ENCODE results near the gene ARL2.

The ARL2 gene

GRCh38 chr11:65008016-65008415 is 5.9 kb upstream of the ARL2 start:
- DNase-seq (ENCODE audit: low spot score): no peak
- no peak for ATAC-seq (ENCODE audit: low read depth)
- H3K27me3 ChIP-seq (ENCODE audit: insufficient read depth, poor library complexity, severe bottlenecking): no peaks in the 10 kb centered on the region
- H3K4me1 ChIP-seq (ENCODE audit: insufficient read depth, poor library complexity, severe bottlenecking): peaks cover 16% of the 10 kb centered on the region
- no peak overlapping the region for H3K4me3 ChIP-seq (ENCODE audit: severe bottlenecking)
- no peaks in the 10 kb centered on the region for H3K9me3 ChIP-seq (ENCODE audit: severe bottlenecking)
- no peaks in the 10 kb centered on the region for H3K36me3 ChIP-seq (ENCODE audit: low read depth)
- TF ChIP-seq CTCF (IDR thresholded peaks at IDR 0.05; ENCODE audit: poor library complexity, severe bottlenecking): peak; percentile 23
- peak overlapping the region; percentile 95 for H3K27ac ChIP-seq (ENCODE audit: poor library complexity, severe bottlenecking)

GRCh38 chr11:65008873-65009272 is 5.1 kb upstream of the ARL2 start:
- TF ChIP-seq CTCF (IDR thresholded peaks at IDR 0.05; ENCODE audit: poor library complexity, severe bottlenecking): no peak
- Histone ChIP-seq H3K27me3 (ENCODE audit: insufficient read depth, poor library complexity, severe bottlenecking) (no peaks in the 10 kb centered on the region), H3K4me3 (ENCODE audit: severe bottlenecking) (no peak overlapping the region), H3K27ac (ENCODE audit: poor library complexity, severe bottlenecking) (peak overlapping the region; percentile 95), H3K9me3 (ENCODE audit: severe bottlenecking) (no peaks in the 10 kb centered on the region), H3K36me3 (ENCODE audit: low read depth) (no peaks in the 10 kb centered on the region), H3K4me1 (ENCODE audit: insufficient read depth, poor library complexity, severe bottlenecking) (peaks cover 16% of the 10 kb centered on the region)
- ATAC-seq (ENCODE audit: low read depth) (no peak), DNase-seq (ENCODE audit: low spot score) (no peak)

- ATAC-seq (ENCODE audit: low read depth) (peak; percentile 78), DNase-seq (ENCODE audit: low spot score) (no peak)
- TF ChIP-seq CTCF (IDR thresholded peaks at IDR 0.05; ENCODE audit: poor library complexity, severe bottlenecking): no peak
- H3K27ac ChIP-seq (ENCODE audit: poor library complexity, severe bottlenecking): peak overlapping the region; percentile 88
- H3K4me3 ChIP-seq (ENCODE audit: severe bottlenecking): peak overlapping the region; percentile 80
- H3K36me3 ChIP-seq (ENCODE audit: low read depth): peaks cover 8% of the 10 kb centered on the region
- no peaks in the 10 kb centered on the region for H3K27me3 ChIP-seq (ENCODE audit: insufficient read depth, poor library complexity, severe bottlenecking)
- H3K4me1 ChIP-seq (ENCODE audit: insufficient read depth, poor library complexity, severe bottlenecking): peaks cover 5% of the 10 kb centered on the region
- no peaks in the 10 kb centered on the region for H3K9me3 ChIP-seq (ENCODE audit: severe bottlenecking)
Observed at GRCh38 chr11:65013130-65013887, 651 bp upstream of the ARL2 start.

GRCh38 chr11:65014726-65015227 is 817 bp downstream of the ARL2 start:
- Histone ChIP-seq H3K27ac (ENCODE audit: poor library complexity, severe bottlenecking) (peak overlapping the region; percentile 88), H3K4me3 (ENCODE audit: severe bottlenecking) (peak overlapping the region; percentile 80), H3K27me3 (ENCODE audit: insufficient read depth, poor library complexity, severe bottlenecking) (no peaks in the 10 kb centered on the region), H3K9me3 (ENCODE audit: severe bottlenecking) (no peaks in the 10 kb centered on the region), H3K4me1 (ENCODE audit: insufficient read depth, poor library complexity, severe bottlenecking) (peaks cover 5% of the 10 kb centered on the region), H3K36me3 (ENCODE audit: low read depth) (peaks cover 8% of the 10 kb centered on the region)
- no peak for TF ChIP-seq CTCF (IDR thresholded peaks at IDR 0.05; ENCODE audit: poor library complexity, severe bottlenecking)
- DNase-seq (ENCODE audit: low spot score) (no peak), ATAC-seq (ENCODE audit: low read depth) (peak; percentile 18)

GRCh38 chr11:65016705-65017104 is 2.7 kb downstream of the ARL2 start:
- Histone ChIP-seq H3K27me3 (ENCODE audit: insufficient read depth, poor library complexity, severe bottlenecking) (no peaks in the 10 kb centered on the region), H3K4me3 (ENCODE audit: severe bottlenecking) (no peak overlapping the region), H3K36me3 (ENCODE audit: low read depth) (peaks cover 17% of the 10 kb centered on the region), H3K4me1 (ENCODE audit: insufficient read depth, poor library complexity, severe bottlenecking) (peaks cover 5% of the 10 kb centered on the region), H3K9me3 (ENCODE audit: severe bottlenecking) (no peaks in the 10 kb centered on the region), H3K27ac (ENCODE audit: poor library complexity, severe bottlenecking) (no peak overlapping the region)
- DNase-seq (ENCODE audit: low spot score) (no peak), ATAC-seq (ENCODE audit: low read depth) (no peak)
- TF ChIP-seq CTCF (IDR thresholded peaks at IDR 0.05; ENCODE audit: poor library complexity, severe bottlenecking): no peak

All from RWPE2 (cell line).